ENCODE results near the gene ADGRV1. TPM values are rescaled to one million over a fixed set of nuclear protein-coding genes. Genes with fewer than 3 reads are reported as not detected.
"Not testable (repeated sequence)": the region's sequence is repeated elsewhere in the genome, so short reads cannot be mapped to it uniquely, and the experiment has no call there.

ADGRV1 gene
- total RNA-seq, 1 experiment from 2014 or later: 1.8 TPM

GRCh38 chr5:90894866-90895420 is 336.3 kb downstream of the ADGRV1 start:
- no peak for DNase-seq (ENCODE audit: extremely low read depth, low read depth)

DNA sequence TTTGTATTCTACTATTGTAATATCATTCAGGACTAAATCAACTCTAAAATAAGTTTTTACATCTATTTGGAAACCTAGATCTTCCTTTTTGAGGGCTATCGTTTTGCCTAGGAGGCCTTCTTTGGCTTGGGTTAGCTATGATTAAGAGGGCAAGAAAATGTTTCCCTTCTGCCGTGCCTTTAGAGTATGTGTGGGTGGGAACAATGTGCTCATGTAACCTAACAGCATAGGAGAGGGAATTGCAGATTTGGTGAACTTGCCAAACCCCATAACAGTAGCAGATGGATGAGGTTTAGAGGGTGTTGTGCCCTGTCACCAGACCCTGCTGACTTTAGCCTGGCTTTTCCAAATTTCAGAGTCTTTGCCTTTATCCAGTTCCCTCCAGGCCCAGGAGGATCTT is 339.0 kb downstream of the ADGRV1 start:
- no peak for DNase-seq (ENCODE audit: extremely low read depth, low read depth)

- DNase-seq (ENCODE audit: extremely low read depth, low read depth): no peak
Measured at GRCh38 chr5:90898326-90899013, 339.9 kb downstream of the ADGRV1 start.

- DNase-seq (ENCODE audit: extremely low read depth, low read depth): no peak
Measured at GRCh38 chr5:90899014-90899604, 340.5 kb downstream of the ADGRV1 start.

DNA sequence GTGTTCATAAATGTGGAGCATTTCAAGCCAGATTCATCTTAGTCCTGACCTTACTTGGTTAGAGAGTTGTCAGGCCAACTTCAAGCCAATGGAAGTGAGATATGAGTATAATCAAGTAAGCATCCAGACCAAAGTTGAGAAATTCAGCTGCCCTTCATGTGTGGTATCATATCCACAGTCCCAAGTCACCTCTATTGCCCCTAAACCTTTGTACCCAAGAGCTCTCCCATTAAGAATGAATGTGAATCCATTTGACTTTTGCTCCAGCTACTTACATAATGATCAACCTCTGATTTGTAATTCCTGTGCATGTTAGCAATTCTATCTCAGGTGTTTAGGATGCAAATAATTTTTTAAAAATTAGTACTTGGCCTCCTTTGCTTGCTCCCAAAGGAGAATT is 342.7 kb downstream of the ADGRV1 start:
- DNase-seq (ENCODE audit: extremely low read depth, low read depth): no peak

DNA sequence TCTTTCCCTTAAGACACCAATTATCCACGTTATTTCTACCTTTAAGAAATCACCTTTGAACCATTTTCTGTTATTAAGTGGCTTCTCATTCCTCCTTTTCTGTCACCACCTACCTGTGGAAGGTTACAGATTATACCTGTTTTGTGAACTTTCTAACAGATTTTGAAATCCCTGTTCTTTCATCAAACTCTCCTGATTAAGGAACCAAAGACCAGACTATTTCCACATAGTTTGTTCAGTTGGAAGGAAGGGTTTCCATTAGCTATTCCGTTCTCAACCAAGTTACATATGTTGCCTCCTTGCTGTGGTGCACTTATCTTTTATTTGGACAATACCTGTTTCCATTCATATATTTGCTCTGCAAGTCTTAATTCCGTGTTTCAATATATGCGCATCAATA is 343.6 kb downstream of the ADGRV1 start:
- DNase-seq (ENCODE audit: extremely low read depth, low read depth): no peak

GRCh38 chr5:90902651-90903386 is 344.2 kb downstream of the ADGRV1 start:
- DNase-seq (ENCODE audit: extremely low read depth, low read depth): no peak

GRCh38 chr5:90909101-90909503 is 350.5 kb downstream of the ADGRV1 start:
- DNase-seq (ENCODE audit: extremely low read depth, low read depth): no peak

GRCh38 chr5:90909940-90910339 is 351.3 kb downstream of the ADGRV1 start:
- no peak for DNase-seq (ENCODE audit: extremely low read depth, low read depth)

- DNase-seq (ENCODE audit: extremely low read depth, low read depth): no peak
Measured at GRCh38 chr5:90911169-90911568, 352.6 kb downstream of the ADGRV1 start.

GRCh38 chr5:90912476-90912875 is 353.9 kb downstream of the ADGRV1 start:
- DNase-seq (ENCODE audit: extremely low read depth, low read depth): no peak

DNA sequence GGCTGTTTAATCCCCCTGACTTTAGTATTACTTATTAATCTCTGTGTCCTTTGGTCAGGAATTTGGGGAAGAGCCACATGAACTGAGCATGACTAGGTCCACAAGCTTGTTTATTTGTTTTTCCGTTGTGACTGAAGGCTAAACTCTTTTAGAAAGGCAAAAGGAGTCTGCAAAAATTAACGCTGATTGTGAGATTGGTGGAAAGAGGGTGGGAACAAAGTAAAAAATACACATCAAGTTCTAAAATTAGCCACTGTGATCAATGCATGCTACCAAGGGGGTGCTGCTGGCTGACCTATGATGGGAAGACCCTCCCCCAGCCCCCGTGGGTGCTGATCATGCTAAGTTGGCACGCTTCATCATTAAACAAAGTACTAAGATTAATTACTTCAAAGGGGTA is 356.8 kb downstream of the ADGRV1 start:
- DNase-seq (ENCODE audit: extremely low read depth, low read depth): no peak

DNA sequence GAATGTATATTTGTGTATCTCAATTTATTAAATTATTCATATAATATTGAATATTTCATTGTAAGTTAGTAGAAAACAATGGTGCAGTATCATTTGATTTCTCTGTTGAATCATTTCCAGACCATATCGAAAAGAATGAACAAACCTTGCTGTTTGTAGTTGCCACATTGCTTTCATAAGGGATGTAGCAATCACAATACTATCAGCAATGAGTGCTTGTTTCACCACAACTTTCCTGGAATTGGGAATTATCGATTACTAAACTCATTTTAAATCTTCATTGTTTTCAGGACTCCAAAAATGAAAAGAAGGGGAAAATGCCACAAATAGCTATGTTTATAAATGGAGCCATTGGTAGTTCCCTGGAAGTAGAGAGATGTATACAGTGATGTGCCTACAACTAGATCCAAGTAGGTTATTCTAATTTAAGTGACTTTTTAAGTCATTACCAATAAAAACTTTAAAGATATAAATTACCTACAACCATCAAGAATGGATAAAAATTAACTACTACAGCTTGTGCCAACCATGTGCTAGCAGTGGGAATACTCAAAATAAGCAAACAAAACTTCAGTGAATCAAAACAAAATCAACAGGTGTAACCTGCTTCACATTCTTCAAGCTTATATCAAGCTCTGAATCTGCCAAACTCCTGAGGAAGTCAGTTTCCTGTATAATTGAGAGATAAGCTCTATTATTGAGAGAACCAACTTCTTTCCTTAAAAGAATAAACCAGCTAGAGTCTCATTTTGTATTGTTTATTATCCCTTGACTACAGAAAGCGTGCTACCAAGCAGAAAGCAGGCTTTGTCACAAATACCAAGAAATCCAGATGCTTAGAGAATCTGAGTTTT is 358.6 kb downstream of the ADGRV1 start:
- DNase-seq (ENCODE audit: extremely low read depth, low read depth): no peak

DNA sequence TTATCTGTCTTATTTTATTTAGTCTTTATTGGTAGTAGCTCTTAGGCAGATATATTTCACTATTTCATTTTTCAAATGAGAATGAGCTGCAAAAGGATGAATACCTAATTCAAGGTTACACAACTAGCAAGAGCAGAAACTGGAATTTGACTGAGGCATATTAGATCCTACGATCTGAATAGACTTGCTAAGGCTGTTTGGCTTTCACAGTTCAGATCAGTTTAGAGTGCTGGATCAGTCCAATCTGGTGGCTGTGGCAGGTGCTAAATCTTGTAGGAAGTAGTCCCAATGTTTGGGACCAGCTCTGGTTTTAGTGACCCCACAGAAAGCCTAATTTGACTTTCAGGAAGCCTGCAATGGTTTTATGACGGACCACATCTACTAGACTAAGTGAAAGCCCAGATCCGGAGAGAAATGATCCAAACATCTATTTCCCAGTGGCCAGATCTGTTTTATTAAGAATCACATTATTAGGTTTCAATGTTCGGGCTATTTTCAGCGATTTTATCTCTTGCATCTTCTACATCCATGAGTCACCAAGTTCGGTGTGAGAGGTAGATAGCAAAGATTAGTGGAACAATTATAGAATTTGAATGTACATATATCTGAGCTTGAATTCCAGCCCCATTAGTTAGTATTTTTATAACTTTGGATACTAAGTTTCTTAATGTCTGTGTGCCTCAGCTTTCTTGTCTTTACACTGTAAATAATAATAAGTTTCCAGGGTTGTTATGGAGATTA is 359.5 kb downstream of the ADGRV1 start:
- no peak for DNase-seq (ENCODE audit: extremely low read depth, low read depth)

GRCh38 chr5:90921418-90921973 is 362.9 kb downstream of the ADGRV1 start:
- DNase-seq (ENCODE audit: extremely low read depth, low read depth): no peak

DNA sequence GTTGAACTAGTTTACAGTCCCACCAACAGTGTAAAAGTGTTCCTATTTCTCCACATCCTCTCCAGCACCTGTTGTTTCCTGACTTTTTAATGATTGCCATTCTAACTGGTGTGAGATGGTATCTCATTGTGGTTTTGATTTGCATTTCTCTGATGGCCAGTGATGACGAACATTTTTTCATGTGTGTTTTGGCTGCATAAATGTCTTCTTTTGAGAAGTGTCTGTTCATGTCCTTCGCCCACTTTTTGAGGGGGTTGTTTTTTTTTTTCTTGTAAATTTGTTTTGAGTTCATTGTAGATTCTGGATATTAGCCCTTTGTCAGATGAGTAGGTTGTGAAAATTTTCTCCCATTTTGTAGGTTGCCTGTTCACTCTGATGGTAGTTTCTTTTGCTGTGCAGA is 365.6 kb downstream of the ADGRV1 start:
- not testable (repeated sequence) for DNase-seq (ENCODE audit: extremely low read depth, low read depth)

DNA sequence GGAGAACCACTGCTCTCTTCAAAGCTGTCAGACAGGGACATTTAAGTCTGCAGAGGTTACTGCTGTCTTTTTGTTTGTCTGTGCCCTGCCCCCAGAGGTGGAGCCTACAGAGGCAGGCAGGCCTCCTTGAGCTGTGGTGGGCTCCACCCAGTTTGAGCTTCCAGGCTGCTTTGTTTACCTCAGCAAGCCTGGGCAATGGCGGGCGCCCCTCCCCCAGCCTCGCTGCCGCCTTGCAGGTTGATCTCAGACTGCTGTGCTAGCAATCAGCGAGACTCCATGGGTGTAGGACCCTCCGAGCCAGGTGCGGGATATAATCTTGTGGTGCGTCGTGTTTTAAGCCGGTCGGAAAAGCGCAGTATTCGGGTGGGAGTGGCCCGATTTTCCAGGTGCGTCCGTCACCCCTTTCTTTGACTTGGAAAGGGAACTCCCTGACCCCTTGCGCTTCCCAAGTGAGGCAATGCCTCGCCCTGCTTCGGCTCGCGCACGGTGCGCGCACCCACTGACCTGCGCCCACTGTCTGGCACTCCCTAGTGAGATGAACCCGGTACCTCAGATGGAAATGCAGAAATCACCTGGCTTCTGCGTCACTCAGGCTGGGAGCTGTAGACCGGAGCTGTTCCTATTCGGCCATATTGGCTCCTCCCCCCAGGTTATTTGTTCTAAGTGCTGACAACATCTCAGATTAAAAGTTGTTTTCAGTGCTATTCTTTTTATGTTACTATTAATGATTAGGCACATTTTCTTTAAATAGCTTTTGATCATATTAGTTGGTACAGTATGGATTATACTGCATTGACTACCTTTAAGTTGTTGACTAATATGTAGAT is 370.6 kb downstream of the ADGRV1 start:
- not testable (repeated sequence) for DNase-seq (ENCODE audit: extremely low read depth, low read depth)

DNA sequence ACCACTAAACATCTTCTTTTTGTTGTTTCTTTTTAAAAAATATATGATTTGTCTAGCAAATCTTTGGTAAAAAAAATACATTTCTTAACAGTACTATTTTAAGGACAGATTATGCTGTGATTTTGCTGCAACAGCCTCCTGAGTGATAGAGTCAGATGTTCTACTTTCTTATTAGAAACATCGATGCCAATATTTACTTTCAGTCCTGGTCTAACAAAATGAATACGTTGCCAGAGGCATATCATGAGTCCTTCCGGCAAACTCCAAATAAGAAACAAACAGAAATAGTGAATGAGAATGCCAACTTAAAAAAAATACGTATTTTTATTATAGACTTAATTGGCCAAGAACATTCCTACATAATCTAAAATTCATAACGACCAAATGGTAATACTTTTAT is 371.5 kb downstream of the ADGRV1 start:
- no peak for DNase-seq (ENCODE audit: extremely low read depth, low read depth)
